Adrenal gland (tissue), 5 donors: ENCODE data around the gene MGAT1.

ENCODE experiments used
- POLR2A ChIP-seq, 2 donors: fragments of 450-650 bp; IDR thresholded peaks; one replicate each; pipeline ENCODE4 v1.6.1; 2017; ENCODE audit warnings: antibody characterized with exemption in 2 of 2, mild to moderate bottlenecking in 2 of 2, moderate library complexity in 1 of 2
- TF ChIP-seq, protein P1 (sequence below), 6 experiments: fragments of 450-650 bp in 4 of 6; fragments of 200-600 bp in 2 of 6; sonication (generic) in 1 of 6; IDR thresholded peaks; 1 replicate in 5 of 6; 2 replicates in 1 of 6; pipeline versions ENCODE4 v1.5.1 to v1.8.0; 2016 to 2021; ENCODE audit warnings: antibody characterized with exemption in 6 of 6, mild to moderate bottlenecking in 2 of 6, moderate library complexity in 1 of 6
- donor health status: DM: no; HTN: no; CAD: no.

- TF ChIP-seq, protein P1, sequence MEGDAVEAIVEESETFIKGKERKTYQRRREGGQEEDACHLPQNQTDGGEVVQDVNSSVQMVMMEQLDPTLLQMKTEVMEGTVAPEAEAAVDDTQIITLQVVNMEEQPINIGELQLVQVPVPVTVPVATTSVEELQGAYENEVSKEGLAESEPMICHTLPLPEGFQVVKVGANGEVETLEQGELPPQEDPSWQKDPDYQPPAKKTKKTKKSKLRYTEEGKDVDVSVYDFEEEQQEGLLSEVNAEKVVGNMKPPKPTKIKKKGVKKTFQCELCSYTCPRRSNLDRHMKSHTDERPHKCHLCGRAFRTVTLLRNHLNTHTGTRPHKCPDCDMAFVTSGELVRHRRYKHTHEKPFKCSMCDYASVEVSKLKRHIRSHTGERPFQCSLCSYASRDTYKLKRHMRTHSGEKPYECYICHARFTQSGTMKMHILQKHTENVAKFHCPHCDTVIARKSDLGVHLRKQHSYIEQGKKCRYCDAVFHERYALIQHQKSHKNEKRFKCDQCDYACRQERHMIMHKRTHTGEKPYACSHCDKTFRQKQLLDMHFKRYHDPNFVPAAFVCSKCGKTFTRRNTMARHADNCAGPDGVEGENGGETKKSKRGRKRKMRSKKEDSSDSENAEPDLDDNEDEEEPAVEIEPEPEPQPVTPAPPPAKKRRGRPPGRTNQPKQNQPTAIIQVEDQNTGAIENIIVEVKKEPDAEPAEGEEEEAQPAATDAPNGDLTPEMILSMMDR (IDR thresholded peaks at IDR 0.05), result no peak
- TF ChIP-seq POLR2A (IDR thresholded peaks at IDR 0.05), result no peak
Observed at GRCh38 chr5:180779985-180780610, 22.5 kb downstream of the MGAT1 start.
